Stimulated activated CD4-positive, alpha-beta T cell treated with anti-CD3 and anti-CD28 coated beads, Interleukin-1b, Interleukin-23, amount 100 ng/mL, for 24 hours (primary cell): ENCODE results near the gene SLC7A1.
A peak's percentile ranks its signal among the peaks of the same experiment; 100 is the strongest.

Source experiments
- DNase-seq, 4 experiments: peaks; one replicate each; pipeline ENCODE4 v3.0.0-alpha.2; 2020; ENCODE audit warnings: low read depth in 4 of 4, low spot score in 1 of 4

The SLC7A1 gene

DNA sequence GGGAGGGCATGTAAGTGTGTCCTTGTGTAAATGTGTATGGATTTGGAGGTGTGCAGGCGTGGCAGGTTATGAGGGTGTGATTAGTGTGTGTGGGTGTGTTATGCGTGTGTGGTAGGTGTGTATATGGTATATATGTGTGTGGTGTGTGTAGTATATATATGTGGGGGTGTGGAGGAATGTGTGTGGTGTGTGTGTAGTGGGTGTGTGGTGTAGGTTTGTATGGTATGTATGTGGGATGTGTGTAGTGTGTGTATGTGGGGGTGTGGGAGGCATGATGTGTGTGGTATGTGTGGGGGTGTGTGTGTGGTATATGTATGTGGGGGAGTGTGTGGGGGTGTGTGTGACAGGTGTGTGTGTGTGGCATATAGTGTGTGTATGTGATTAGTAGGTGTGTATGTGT, 104.2 kb downstream of the SLC7A1 start:
- no peak for DNase-seq

DNA sequence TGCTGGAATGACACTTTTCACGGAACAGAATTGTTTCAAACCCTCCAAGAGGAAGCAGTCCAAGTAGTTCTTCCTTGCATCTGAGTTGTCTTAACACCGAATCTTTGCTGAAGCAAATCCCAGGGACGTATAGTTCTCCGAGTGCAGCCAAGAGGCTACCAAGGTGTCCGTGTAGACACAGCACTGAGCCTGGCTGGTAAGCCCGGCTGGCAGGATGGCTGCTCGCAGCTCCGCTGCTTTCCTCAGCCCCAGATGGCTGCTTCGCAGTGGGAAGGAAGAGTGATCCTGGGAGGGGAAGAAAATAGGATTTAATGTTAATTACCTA, 105.0 kb downstream of the SLC7A1 start:
- no peak for DNase-seq

DNA sequence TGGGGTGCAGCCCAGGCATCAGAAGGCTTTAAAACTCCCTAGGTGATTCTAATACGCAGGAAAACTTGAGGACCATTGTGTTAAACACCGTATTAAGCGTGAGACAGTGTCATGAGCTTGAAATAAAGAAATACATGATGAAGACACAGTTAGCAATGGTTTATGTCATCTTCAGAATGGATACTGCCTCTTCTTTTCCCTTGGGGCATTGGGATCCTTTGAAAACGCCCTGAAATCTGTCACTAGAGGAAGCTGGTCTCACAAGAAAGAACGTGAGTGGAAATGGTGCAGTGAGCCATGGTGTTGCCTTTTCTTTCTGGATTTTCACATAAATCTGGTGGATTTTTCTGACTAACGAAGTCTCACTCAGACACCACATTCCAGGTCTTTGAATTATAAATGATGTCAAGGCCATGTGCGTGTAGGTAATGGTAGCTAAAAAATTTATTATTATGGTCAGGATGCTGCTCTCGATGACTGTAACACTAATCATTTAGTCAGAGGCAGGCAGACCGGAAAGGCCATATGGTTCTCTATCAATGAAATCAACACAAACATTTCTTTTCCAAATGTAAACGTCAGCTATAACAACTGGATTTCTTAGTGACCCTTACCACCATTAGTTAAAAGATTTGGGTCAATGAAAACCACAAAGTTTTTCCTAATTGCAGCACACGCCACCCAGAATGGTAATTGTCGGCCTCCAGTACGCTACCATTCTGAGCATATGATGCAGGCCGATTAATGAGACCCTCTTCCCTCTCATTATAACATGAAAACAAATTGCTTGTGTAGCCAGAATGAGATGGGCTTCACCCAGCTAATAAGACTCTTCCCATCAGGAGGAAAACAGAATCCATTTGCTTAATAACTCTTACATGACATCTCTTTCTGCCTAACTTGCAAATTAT, 105.6 kb downstream of the SLC7A1 start:
- DNase-seq = no peak

DNA sequence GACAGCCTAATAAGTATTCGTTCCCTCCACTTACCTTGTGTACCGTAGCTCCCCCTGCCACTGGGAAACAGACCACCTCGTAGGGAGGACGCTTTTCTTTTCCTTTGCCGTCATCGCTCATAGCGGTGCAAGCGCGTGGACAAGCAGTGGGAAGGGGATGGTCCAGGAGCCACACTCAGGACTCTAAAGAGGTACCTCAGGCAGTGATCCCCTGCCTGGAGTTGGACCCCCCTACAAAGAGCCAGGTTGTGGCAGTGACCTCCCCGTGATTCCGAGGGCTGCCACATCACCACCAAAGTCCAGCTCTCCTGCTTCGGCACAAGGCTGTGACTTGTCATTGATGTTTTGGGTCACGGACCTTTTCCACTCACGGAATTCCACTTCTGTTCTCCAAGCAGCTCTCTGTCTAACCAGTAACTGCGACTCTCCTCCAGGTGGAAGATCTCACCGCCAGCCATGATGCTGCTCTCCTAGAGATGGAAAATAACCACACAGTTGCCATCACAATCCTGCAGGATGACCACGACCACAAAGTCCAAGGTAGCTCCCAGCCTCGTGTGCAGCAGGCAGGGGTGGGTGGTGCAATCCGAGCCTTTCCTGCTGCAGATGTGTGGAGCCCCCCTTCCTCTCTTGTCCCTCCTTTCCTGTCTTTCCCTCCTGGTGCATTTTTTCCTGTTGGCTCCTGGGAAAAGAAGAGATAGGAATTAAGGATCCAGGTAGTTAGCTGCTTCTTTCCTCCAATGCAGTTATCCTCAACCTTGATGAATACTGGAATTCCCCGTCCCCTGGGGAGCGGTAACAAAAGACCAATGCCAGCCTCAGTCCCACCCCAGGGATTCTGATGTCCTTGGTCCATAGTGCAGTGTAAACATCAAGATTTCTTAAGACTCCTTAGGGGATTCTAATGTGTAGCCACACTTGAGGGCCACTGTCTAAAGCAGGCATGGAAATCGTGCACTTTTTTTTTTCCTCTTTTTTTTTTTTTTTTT, 107.7 kb downstream of the SLC7A1 start:
- DNase-seq = no peak

DNA sequence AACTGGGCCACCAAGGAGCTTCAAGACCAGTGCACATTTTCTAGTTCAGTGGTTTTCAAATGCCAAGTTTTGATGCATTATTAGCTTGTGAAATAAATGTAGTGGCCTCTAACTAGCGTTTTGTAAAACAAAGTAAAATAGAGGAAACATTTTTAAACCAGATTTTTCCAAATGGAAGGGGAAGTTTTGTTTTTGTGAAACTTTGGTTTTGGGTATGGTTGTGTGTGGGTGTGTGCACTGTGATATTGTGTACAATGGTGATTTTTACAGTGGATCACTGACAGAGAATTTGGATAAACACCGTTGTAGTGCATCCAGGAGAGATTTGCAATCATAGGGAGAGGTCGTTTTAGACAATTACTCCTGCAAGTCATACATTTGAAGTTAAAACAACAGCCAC, 108.9 kb downstream of the SLC7A1 start:
- no peak for DNase-seq

DNA sequence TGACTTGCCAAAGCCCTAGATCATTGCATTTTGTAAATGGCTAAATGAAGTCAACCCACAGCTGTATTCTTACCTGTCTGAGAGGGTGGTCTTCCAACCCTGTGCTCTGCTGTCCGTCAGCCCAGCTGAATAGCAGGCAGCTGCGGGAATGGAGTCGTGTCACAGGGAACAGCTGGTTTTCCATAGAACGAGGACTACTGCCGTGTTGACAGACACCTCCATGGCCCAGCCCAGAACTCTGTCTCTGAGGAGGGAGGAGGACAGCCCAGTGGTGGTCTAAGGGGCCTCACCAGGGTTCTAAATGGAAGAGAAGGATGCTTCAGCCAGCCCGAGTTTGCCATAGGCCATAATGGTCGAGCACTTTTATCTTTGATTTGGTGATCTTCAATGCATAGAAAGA, 110.7 kb downstream of the SLC7A1 start:
- DNase-seq = no peak

DNA sequence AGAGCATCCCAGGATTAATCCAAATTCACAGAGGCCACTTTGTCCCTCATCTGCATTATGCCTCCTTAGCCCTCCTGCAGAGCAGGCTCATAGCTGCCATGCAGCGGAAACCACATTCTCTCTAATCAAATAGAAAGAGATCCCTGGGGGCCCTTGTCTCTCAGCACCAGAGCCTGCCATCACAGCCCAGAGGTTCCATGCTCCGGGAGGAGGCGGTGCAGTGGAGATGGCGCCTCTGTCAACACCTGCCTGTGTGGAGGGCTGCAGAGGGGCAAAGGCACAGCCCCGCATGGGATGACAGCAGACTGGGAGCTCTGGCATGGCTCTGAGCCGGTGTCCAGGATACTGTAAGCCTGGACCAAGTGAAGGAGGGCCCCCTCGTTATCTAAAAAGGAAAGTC, 111.3 kb downstream of the SLC7A1 start:
- no peak for DNase-seq

DNA sequence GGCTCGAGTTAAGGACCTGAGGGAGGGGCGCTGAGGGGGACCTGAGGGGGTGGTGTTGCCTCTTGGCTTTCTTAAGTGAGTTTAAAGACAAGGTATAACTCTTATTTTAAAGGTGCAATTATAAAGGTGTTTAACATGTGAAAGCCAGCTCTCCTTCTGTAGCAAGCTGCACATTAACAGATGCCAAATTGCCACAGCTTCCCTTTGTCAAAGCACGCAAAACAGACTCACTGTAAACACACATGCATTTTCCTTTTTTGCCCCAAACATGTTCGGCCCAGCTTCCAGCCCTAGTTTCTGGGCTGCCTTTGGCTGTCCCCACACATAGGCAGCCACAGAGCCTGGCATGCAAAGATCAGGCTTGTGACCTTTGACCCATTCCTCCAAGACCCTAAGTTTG, 111.9 kb downstream of the SLC7A1 start:
- no peak for DNase-seq

DNA sequence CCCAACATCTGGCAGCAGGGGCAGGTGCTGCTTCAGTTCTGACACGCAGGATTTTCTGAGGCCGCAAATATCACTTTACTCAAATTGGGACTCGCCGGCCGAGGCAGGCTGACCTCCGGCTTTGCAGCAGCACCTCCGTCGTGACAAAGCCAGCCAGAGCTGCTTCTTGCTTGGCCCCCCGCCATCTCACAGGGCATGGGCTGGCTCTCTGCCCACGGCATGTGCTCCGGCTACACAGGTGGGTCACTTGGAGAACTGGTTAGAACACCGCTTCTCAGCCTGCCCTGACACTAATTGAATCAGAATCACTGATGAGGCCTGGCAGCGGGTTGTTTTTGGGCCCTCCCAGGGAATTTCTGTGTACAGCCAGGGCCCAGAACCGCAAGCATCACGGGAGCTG, 112.3 kb downstream of the SLC7A1 start:
- DNase-seq = no peak

DNA sequence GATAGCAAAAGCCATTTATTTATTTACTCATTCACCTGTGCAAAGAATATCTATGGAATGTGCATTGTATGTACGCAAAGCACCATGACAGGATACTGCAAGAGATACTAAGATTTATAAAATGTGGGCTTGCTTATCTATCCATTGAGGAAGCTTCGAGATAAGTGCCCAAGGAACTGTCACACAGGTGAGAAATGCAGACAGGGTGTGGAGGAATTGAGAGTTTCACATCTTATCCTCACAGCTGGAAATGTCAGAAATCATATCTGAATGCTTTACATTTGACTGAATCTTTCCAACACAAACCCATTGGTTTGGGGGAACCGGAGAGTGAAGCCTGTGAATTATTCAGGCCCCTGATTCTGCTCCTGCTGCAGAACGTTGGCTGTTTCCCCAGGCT, 113.0 kb downstream of the SLC7A1 start:
- no peak for DNase-seq

DNA sequence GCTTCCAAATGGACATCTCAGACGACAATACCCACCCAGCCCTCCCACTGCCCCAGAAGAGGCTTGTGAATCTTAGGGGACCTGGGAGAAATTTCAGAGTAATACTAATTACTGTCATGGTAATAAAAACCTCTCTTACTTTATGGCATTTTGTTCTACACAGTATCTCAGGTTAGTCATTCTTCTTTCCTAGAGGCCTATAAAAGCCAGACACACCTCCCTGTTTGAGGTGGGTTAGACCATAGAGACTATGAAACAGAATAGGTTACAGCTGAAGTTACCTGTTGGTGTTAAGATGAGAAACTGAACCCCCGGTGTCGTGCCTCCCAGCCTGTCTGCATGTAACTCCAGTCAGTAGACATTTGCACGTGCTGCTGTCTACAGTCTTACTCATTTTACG, 113.9 kb downstream of the SLC7A1 start:
- DNase-seq = no peak

DNA sequence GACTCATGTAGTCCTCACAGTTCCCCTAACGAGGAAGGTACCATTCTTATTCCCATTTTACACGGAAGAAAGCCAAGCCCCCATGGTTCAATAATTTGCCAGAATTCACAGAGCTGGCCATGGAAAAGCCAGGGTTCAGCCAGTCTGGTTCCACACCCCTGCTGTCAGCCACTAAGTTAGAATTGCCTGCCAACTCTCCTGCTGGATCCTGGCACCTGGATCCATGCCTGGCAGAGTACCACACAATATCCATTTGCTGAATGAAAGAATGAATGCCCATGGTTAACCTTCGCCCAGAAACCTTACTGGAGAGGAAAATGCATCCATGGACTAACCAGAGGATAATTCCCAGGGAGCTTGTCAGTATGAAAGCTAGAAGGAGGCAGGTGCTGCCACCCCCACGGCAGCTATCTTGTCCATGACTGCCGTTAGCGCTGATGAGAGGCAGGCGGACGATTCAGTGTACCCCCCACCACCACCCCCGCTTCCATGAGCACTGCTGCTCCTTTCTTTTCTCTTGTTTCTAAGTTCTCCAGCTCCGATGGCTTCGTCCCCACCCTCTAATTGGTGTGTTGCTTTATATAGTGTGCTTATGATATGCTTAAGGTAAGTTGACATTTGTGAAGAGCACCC, 114.5 kb downstream of the SLC7A1 start:
- DNase-seq = no peak

DNA sequence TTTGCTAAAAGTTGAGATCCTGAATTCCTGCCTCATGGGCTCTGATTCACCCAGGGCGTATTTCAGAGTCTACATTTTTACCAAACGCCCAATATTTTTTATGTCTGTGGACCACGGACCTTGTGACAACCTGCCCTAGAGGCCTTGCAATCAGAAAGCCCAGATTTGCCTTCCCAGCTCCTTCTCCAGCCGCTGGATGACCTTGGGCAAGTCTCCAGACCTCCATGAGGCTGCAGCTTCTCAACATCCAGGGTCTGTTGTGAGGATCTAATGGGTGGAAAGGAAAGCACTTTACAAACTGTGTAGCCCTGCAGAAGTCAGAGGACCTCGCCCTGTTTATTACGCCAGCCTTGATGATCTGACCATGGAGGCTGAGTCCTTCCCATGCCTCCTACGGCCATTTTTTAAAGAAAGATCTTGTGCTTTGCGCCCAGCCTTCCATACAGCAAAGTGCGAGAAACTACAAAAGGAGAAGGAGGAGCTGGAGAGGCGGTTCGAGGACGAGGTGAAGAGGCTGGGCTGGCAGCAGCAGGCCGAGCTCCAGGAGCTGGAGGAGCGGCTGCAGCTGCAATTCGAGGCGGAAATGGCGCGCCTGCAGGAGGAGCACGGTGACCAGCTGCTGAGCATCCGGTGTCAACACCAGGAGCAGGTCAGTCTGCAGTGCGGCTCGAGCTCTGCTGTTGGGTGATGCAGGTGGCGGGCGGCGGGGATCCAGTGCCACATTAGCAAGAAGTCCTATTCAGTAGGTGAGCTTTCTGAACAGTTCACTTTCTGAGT, 115.6 kb downstream of the SLC7A1 start:
- DNase-seq = no peak

DNA sequence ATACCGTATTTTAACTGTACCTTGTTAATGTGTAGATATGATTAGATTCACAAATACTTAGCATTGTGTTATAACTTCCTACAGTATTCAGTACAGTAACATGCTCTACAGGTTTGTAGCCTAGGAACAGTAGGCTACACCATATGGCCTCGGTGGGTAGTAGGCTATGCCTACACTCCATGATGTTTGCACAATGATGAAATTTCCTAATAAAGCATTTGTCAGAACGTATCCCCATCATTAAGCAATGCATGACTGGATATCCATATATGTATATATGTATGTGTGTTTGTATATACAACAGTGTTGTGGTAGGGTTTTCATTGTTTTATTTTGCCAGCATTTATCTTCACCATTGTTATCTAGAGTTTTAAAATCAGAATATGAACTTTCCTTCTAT, 119.4 kb downstream of the SLC7A1 start:
- DNase-seq = no peak

DNA sequence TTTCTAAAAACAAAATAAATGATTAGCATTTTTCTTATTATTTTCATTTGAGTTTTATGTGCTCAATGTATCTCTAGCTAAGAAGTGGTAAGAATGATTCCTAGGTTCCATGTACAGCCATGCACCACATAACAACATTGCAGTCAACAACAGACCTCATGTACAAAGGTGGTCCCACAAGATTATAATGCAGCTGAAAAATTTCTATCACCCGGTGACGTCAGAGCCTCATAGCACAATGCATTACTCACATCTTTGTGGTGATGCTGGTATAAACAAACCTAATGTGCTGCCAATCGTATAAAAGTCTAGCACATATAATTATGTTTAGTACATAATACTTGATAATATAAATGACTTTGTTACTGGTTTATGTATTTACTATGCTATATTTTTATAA, 120.5 kb downstream of the SLC7A1 start:
- no peak for DNase-seq

DNA sequence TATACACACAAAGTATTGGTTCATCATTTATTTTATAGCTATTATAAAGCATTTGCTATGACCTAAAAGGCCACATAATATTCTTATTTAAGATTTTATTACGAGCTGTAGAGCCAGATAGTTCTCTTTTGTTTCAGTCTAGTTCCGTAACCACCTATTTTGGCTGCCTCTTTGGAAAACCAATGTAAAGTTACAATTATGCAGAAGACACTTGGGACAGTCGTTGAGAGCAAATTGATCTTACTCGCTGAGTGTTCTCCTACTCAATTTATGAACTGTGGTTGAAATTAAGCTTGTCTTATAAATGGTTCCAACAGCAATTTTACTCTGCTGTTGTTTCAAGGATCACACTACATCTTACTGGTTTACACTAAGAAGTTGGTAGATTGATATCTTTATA, 122.3 kb downstream of the SLC7A1 start:
- DNase-seq = no peak

DNA sequence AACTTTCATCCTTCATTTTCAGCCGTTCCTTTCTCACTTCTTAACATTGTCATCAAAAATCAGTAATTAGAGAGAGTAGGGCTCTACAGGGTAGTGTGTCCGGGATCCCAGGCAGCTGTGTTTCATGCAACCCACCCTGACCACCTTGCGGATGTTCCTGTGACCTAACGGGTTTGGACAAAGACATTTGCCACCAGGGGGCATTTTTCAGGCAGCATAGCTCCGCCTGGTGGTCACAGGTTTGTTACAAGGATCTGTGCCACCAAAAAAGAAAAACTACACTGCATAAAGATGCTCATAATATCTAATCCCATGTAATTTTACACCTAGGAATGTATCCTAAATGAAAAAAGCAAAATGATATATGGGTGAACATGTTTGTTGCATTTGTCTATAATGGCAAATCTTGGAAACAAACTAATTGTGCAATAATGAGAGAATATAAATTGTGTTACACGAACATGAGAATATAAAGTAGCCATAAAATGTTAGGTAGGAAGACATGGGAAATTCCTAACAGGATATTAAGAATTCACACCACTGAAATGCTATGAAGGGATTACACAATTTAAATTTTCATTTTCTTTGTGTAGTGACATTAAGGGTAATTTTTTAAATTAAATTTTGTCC, 123.0 kb downstream of the SLC7A1 start:
- peak; percentile 10 to 28 (median 16) for DNase-seq

DNA sequence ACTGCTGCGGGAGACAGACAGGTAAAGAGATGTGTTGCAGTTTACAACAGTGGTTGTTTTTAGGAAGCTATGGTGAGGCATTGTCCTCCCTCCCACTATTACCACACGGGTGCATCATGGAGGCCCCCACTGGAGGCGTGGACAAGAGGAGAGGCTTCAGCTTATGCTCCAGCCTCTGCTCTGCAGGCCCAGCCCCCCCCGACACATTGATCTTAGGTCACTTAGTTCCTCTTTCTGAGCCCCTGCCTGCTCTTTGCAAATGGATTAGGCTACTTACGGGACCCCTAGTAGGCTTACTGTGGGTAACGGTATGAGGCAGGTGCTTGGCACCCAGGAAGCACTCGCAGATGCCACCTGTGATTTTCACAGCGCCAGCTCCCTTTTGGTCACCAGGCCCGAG, 123.9 kb downstream of the SLC7A1 start:
- DNase-seq = no peak

DNA sequence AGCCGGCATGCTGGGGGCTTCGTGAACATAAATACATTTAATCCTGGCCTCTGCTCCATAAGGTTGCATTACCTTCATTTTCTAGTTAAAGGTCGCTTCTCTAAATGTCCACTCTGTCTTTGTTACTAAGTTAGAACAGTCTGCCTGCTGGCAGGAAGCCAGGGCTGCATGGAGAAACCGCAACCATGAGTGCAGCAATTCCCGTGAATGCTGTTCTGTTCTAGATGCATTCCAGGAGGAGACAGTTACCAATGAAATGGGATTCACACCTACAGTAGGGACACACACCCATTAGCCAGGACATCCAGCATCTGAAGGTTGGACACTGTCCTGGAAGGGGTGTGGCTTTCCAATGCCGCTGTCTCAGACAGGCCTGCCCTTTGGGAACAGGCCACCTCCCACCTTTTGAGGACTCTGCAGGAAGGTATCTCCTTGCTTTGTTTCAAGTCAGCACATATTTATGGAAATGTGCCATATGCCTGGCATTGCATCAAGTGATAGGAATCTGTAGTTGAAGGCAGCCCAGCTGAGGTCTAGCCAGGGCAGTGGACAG, 129.7 kb downstream of the SLC7A1 start:
- no peak for DNase-seq

DNA sequence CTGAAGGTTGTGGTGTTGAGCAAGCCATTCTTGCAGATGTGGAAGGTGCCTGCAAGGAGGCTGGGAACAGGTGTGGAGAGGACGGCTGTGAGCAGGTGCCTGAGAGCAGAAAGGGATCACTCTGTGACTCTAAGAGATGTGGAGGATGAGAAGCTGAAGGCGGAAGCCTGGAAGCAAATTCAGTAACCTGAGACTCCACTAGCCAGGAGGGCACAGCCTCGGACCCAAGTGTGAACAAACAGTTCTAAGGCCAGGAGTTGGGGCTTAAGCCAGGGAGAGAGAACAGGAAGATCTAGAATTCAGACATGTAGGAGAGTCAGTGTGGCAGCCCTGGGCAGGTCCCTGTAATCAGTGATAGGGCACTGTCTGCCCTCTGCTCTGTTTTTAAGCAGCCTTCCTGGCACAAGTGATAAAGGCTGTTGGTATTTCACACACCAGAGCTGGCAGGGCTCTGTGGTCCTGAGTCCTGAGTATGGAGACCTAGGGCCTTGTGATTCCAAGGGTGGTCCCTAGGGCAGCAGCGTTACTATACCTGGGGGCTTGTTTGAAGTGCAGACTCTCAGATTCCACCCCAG, 131.3 kb downstream of the SLC7A1 start:
- DNase-seq = no peak
